ENCODE measurements around the gene PIAS3.

The PIAS3 gene

DNA sequence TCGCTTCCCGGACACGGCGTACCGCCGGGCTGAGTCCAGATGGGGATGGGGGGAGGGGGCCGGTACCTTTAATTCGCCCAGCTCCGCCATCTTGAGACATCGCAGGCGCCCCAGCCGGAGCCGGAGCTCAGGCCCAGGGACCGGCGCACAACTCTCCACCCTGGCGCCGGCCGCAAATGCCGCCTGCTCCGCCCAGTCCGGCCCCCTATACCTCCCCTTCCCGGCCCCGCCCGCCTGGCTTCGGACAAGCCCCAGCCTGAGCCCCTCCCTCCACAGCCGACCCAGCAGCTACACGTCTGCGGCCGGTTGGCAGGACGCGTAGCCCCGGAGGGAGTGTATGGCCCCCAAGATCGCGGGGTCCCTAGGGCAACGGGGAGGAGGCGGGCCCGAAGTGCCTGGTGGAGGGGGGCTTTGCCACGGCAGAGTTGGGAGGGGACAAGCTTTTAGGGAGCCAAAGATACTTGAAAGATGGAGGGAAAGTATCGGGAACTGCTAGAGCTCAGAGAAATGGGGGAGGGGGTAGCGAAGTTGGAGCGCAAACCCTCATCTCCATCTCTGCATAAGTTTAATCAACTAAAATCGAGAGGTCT, at the start of gene PIAS3:
Gene PIAS3 (minus strand): TSS at position 181 of the 590 bp plus-strand sequence. CDS start 91 bp downstream, at position 90.
- intact Hi-C loops (cut with DNase I), result no loop called here
- DNase-seq, result peak; percentile 81 to 97 (median 93)

DNA sequence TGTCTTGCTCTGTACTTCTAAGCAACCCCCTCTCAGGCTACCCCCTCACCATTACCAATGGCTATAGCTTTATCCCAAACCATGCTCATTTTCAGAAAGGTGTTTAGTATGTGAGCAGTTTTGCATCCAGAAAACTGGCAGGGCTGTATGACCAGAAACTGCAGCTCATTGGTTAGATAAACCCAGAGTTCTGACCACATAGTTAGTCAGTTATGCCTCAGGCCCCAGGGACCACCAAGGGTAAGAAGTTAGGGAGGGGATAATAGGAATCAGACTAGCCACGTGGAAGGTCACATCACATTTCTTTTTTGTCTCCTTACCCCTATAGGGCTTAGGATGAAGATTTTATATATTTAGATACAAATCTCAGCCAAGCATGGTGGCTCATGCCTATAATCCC, 49.8 kb upstream of the PIAS3 start:
- DNase-seq, result no peak
- intact Hi-C loops (cut with DNase I), result no loop called here

DNA sequence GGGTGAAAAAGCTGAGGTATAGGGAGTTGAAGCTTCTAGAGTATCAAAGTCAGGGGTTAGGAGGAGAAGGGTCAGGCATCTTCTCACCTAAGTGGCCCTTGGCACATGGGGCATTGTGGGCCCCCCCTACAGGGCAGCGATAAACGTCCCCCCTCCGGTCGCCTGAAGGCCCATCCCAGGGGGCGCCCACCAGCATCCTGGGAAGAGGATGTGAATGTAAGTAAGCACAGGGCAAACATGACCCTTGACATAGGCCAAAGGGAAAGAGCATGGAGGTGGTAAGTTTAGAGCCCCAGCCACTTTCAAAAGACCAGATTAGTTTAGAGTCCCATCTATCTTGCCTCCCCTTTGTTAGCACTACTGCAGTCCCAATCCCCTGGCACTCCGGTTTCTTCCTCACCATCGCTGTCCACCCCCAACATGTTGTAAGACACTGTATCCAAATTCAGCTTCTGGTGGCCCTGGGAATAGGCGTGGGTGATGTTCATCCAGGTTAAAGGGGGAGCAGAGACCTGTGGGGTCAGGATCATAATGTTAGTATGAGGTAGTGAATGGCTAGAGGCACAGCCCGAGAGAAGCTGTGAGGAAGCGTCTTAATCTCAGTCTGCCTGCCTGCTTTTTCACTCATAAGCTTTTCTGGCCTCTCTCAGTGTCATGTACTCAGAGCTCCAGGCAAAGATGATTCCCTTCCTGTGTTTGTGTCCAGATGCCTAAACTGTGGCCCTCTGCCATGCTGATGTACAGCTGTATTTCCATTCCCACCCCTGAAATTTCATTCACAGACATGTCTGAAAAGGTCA, 48.3 kb upstream of the PIAS3 start:
- intact Hi-C loops (cut with DNase I), result no loop called here
- DNase-seq, result no peak

DNA sequence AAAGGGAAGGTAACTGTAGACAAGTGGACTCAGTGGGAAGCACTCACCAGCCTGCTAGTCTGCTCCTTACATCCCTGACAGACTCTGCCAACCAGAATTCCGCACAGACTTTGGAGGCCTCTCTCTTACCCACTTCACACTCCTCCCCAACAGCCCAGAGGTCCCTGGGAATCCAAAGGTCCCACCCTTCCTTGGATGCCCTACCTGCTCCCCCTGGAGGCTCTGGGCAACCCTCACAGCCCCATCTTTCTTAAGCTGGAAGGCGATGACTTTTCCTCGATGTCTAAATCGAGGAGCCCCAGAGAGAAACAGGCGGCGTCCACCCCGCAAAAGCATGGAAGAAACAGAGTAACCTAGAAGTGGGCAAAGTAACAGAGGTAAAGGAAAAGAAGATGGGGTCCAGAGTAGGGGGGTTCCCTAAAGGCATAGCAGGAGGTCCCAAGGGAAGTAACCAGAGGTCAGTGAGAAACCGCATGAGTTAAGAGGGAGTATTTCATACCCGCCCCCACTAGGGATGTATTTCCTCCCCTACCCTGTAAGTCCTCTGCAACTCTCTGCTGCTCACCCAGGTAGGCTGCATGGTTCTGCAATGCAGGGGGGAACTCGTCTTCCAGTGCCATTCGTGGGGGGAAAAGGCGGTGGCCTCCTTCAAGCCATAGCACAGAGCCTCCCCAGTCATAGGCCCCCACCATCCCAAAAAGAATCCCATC, 42.6 kb upstream of the PIAS3 start:
- intact Hi-C loops (cut with DNase I), result no loop called here
- no peak for DNase-seq

DNA sequence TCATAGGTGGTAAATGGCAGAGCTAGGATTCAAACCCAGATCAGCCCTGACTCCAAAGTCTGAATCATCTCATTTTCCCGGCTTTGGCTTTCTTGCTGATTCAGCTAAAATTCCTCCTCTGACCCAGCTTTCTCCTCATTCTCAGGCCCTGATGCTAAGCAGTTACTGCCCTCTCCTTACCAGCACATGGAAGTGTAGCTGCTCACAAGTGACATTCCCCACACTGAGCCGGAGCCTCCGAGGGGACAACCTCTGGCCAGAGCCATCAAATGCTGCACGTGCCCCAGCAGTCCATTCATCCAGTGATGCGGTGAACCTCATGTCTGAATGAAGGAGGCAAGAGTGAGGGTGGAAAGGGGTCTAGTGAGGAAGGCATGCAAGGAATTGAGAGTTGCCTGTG, 39.9 kb upstream of the PIAS3 start:
- intact Hi-C loops (cut with DNase I), result loop anchor here (10.0 kb wide), 1 partner anchor 116 kb away; no protein-coding TSS in a partner anchor

DNA sequence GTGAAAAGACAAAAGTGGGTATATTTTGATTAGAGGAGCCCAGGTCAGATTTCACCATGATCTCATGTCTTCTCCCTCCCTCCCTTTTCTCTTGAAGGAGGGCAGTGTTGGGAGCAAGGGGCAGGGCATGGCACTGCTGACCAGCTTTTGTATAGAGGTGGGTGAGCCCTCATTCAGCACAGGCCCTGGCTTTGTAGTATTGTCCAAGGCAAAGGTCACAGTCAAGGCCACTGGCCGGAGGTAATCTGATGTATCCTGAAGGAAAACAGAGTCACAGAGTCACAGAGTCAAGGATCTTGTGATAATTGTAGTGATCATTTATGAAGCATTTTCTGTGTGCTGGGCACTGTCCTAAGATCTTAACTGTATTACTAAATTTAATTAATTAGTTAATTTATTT, 39.1 kb upstream of the PIAS3 start:
- no peak for DNase-seq
- intact Hi-C loops (cut with DNase I), result loop anchor here (10.0 kb wide), 1 partner anchor 117 kb away; no protein-coding TSS in a partner anchor

More for the DNA sequence above, 39.9 kb upstream of the PIAS3 start:
- no peak for DNase-seq

DNA sequence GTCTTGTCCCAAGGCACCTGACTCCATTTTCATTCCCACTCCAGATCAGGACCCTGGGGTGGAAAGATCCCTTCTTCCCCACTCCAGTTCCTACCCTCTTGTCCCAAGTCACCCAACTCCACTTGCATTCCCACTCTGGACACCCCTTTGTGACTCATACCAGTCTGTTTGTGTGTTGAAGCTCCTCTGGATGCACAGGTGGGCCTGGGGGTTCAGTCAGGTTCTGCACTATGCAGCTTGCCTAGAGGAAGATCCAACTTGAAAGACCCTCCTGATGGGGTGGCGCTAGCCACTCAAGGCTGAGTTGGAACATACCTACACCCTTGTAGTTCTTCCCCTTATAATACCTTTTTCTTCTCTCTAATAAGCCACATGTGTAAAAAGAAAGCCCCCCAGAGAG, 36.6 kb upstream of the PIAS3 start:
- intact Hi-C loops (cut with DNase I), result loop anchor here (10.0 kb wide), 1 partner anchor 119 kb away; no protein-coding TSS in a partner anchor
- no peak for DNase-seq

DNA sequence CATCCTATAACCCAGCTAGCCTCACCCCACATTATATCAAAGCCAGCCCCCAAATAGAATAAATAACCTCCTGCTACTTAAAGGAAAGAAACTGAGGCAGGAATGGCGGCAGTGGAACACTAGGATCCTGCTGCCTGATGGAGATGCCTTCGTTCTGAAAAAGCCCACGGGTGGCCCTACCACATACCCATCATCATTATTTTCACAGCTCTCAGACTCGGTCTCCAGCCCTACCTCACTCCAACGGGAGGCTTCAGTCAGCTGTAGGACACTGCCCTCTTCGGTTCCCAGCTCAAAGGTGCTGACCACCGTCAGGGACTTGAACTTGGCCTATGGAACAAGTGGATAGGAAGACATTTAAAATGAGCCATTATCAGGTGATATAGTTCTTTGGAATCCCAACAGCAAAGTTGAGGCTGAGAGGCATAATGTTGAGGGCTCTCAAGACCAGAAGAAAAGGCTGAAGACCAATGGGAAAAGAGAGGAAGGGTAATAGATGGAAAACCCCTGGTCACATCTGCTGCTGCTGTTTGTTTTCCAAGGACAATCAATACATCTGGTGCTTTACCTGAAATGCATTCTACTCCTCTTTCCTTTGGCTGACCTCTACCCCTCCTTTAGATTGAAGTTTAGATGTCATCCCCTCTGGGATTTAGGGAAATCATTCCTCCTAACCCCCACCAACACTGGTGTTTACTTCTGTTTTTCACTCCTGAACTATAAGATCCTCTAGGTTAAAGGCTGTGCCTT, 34.6 kb upstream of the PIAS3 start:
- intact Hi-C loops (cut with DNase I), result loop anchor here (10.0 kb wide), 1 partner anchor 121 kb away; no protein-coding TSS in a partner anchor
- no peak for DNase-seq

DNA sequence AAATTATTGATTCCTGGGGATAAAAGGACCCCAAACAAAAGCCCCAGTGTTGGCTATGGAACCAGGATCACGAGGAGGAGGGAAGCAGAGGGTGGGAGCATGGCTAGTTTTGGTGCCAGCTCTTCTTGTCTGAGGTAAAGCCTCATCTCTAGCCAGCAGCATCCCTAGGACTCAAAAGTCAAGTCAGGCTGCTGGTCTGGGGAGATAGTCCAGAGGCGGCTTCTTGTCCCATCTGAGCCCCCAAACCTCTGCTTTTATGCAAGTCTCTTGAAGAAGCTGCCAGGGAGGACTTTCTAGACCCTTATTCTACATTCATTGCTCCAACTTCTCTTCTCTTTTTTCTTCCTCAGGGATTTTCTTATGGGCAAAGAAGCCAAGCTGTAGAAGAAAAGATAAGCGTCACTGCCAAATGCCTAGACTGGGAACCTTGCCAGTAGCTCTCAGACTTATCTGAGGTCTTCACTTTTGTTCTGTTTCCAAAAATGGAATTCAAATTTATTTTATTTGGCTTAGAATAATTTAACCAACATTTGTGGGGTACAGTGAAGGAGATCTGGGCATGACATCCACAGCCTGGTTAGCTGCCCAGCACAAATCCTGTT, 33.7 kb upstream of the PIAS3 start:
- intact Hi-C loops (cut with DNase I), result loop anchor here (10.0 kb wide), 1 partner anchor 122 kb away; no protein-coding TSS in a partner anchor
- no peak for DNase-seq

DNA sequence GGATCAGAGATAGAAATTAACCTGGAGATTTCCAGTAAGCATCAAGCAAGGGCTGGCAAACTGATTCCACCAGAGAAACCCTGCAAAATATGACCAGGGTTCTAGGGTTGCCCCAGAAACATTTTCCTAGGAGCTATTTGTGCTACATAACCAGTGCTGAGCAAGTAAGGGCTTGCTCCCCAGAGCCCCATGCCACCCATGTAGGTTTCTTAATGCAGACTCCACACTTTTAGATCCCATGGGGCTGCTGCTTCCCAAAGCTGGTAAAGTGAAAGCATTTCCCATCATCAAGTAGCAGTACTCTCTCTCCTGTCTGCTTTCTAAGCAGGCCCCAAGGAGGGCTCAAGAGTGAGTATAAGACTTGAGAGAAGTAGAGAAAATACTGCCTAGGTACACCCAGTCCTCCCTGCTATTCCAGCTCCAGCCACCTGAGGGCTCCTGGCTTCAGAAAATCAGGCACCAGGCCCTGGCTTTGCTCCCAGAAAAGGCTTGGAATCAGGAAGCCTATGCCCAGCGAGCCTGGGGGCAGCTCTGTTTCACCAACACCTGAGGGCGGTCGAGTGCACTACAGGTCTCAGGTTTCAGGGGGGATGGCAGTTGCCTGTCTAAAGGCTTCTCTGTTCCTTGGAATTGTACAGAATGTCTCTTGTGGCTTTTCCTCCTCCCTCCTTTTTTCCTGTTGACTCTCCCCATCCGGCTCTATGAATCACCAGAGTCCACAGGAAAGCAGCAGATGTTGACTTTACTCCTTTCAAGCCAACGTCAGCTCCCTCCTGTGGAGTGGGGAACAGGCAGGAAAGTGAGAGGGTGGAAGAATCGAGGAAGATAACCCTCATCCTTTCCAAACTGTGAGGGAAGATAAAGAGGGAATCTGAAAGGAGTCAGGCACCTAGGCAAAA, 33.0 kb upstream of the PIAS3 start:
- intact Hi-C loops (cut with DNase I), result loop anchor here (10.0 kb wide), 1 partner anchor 123 kb away; no protein-coding TSS in a partner anchor
- DNase-seq, result peak; percentile 85 to 97 (median 92)

DNA sequence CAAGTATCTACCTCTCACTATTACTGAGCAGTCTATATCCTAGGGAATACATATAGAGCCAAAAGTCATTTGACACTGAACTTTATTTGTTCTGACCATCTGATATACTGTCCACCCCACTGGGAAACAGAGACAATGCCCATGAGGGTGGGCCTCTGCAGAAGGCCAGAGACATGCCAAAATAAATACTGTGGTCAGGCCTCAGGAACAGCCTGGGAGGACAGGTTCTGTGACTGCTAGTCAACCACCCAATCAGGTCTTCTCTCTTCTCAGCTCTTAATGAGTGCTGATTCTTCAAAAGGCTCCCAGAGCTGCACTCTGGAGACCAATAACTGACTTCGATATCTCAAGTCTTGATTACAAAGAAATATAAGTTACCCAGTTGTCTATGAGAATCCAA, 32.3 kb upstream of the PIAS3 start:
- intact Hi-C loops (cut with DNase I), result loop anchor here (10.0 kb wide), 1 partner anchor 124 kb away; no protein-coding TSS in a partner anchor
- DNase-seq, result no peak

DNA sequence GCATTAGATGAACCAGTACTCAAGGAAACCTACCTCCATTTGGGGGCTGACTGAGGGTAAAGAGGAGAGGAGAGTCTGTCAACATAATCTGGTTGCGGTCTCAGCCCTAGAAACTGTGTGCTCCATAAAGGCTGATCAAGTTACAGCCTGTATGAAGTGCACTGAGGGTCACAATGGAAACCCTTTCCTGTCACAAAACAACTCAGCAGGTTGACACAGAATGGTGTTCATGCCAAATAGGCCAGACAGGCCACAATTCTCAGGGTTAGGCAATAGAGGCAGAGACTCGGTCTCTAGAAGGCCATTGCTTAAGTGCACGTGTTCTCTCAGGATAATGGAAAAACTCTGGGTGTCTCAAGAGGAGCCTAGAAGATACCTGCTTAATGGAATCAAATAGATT, 30.8 kb upstream of the PIAS3 start:
- intact Hi-C loops (cut with DNase I), result loop anchor here (10.0 kb wide), 1 partner anchor 125 kb away; no protein-coding TSS in a partner anchor
- no peak for DNase-seq

DNA sequence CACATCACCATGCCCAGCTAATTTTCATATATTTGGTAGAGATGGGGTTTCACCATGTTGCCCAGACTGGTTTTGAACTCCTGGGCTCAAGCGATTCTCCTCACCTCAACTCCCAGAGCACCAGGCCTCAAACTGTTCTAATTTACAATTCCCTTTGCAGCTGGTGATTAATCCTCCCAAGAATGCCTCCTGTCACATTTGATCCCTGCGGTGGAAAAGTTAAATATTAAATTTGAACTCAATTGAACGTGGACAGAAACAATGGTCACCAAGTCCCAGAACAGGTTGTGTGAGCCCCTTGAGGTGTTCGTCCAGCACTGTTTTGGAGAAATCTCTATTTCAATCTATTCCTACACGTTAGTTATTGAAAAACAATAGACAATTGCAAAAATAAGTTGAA, 28.8 kb upstream of the PIAS3 start:
- intact Hi-C loops (cut with DNase I), result no loop called here
- no peak for DNase-seq

DNA sequence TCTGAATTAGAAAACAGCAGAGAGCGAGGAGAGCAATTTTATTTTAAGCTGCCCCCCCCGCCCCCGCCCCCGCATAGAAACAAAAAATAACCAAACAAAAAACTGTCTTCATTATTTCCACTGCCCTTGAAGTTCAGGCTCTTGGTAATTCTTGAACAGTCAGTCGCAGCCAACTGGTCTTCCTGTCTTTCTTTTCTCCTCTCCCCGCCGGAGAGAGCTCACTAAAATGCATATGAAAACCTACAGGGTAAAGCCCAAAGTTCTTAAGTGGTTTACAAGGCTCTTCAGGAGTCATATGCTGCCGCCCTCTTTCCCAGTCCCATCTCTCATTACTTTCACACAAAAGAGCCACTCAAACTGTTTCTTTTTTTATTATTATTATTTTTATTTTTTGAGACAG, 27.9 kb upstream of the PIAS3 start:
- intact Hi-C loops (cut with DNase I), result no loop called here
- no peak for DNase-seq

DNA sequence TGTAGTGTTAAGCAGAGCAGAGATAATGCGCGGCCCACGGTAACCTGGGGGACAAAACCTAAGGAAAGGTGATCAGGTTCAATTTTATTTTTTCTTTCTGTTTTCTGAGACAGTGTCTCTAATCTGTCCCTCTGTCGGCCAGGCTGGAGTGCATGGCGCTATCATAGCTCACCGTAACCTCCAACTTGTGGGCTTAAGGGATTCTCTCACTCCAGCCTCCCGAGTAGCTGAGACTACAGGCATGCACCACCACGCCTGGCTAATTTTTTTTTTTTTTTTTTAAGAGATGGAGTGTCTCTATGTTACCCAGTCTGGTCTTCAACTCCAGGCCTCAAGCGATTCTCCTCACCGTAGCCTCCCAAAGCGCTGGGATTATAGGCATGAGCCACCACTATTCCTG, 27.5 kb upstream of the PIAS3 start:
- intact Hi-C loops (cut with DNase I), result no loop called here
- DNase-seq, result no peak

DNA sequence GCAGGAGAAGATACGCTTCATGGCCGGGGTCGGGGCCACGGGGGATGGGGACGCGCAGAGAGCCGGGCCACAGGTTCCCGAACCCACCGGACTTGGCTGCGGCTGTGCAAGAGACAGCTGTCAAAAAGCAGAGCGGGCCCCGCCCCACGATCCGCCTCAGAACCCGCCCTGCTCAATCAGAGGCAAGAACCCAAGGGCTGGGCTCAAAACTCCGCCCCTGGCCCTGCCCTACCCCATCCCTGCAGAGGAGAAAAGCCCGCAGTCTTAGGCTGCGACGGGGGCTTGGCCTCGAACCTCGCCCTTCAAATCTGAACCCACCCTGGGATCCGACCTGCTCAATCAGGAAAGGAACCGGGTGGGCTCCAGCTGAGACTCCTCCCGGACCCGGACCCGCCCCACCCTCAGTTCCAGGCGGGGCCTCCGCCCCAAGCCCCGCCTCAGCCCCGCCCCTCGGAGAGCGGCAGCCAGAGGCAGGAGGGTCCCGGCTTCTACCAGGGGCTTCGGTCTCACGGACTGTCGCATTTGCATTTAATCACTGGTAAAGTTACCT, 26.9 kb upstream of the PIAS3 start, which contains the start of gene ANKRD35:
Gene ANKRD35 (minus strand): TSS at position 129 of the 550 bp plus-strand sequence. CDS start 108 bp downstream, at position 21.
- DNase-seq, result peak; percentile 77 to 95 (median 89)
- intact Hi-C loops (cut with DNase I), result no loop called here

DNA sequence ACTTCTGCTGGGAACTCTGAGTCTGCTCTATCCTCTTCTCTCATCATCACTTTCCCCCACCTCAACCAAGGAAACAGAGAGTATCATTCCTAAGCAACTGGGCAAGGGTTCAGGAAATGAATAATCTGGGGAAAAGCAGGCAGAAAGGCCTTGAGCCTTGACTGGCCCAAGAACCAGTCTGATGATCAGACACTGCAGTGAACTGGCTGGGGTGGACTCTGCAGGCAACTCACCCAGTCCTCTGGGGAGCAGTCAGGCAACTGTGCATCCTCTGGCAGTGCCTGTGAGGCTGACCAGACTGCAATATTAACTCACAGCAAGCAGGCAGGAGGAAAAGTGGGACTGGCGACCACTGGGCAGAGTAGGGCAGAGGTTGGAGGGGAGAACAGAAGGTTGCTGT, 25.8 kb upstream of the PIAS3 start:
- intact Hi-C loops (cut with DNase I), result no loop called here
- DNase-seq, result no peak

Data from head of caudate nucleus (tissue), 42 donors.